Trophoblast cell (in vitro differentiated cells and primary cell): Measurements from ENCODE around the gene PARVB.

Experiments
- DNase-seq, 2 donors: peaks; one replicate each; pipeline ENCODE4 v3.0.0-alpha.2; 2016
- H2AFZ ChIP-seq: 2 replicates; pipeline ENCODE4 v1.6.1; 2013; ENCODE audit warnings: low read length, moderate library complexity, mild to moderate bottlenecking; ENCODE audit not compliant: insufficient read depth, poor library complexity
- H2AK5ac ChIP-seq: 2 replicates; pipeline ENCODE4 v1.6.1; 2013; ENCODE audit warnings: mild to moderate bottlenecking, low read length
- H2BK120ac ChIP-seq: 2 replicates; pipeline ENCODE4 v1.6.1; 2013; ENCODE audit warnings: low read length, mild to moderate bottlenecking, moderate library complexity; ENCODE audit not compliant: insufficient read depth, poor library complexity
- H2BK12ac ChIP-seq: 2 replicates; pipeline ENCODE4 v1.6.1; 2013; ENCODE audit warnings: mild to moderate bottlenecking, low read length, moderate library complexity
- H2BK5ac ChIP-seq: 2 replicates; pipeline ENCODE4 v1.6.1; 2013; ENCODE audit warnings: low read length, low read depth, moderate library complexity, mild to moderate bottlenecking; ENCODE audit not compliant: poor library complexity
- H3K14ac ChIP-seq: 2 replicates; pipeline ENCODE4 v1.6.1; 2013; ENCODE audit warnings: mild to moderate bottlenecking, low read length
- H3K18ac ChIP-seq: 2 replicates; pipeline ENCODE4 v1.6.1; 2013; ENCODE audit warnings: mild to moderate bottlenecking, low read length
- H3K23ac ChIP-seq: 2 replicates; pipeline ENCODE4 v1.6.1; 2013; ENCODE audit warnings: low read length
- H3K27ac ChIP-seq: 2 replicates; pipeline ENCODE4 v1.5.1; 2013; ENCODE audit warnings: low read depth, mild to moderate bottlenecking, inconsistent platforms, low read length, moderate library complexity
- H3K27me3 ChIP-seq: 2 replicates; pipeline ENCODE4 v1.6.1; 2013; ENCODE audit warnings: inconsistent platforms, mild to moderate bottlenecking, low read length, moderate library complexity; ENCODE audit not compliant: insufficient read depth
- H3K36me3 ChIP-seq, 2 experiments: 1 replicate in 1 of 2; 2 replicates in 1 of 2; pipeline ENCODE4 v1.6.1; 2013; ENCODE audit warnings: low read length in 2 of 2, mild to moderate bottlenecking in 2 of 2, moderate library complexity in 1 of 2; ENCODE audit not compliant: insufficient read depth in 2 of 2, control insufficient read depth in 1 of 2
- H3K4ac ChIP-seq: 2 replicates; pipeline ENCODE4 v1.6.1; 2013; ENCODE audit warnings: low read depth, mild to moderate bottlenecking, low read length, moderate library complexity
- H3K4me1 ChIP-seq, 2 experiments: 1 replicate in 1 of 2; 2 replicates in 1 of 2; pipeline ENCODE4 v1.6.1; 2013; ENCODE audit warnings: low read length in 2 of 2, mild to moderate bottlenecking in 2 of 2, moderate library complexity in 1 of 2; ENCODE audit not compliant: insufficient read depth in 2 of 2, control insufficient read depth in 1 of 2
- H3K4me2 ChIP-seq: 2 replicates; pipeline ENCODE4 v1.6.1; 2013; ENCODE audit warnings: inconsistent platforms, mild to moderate bottlenecking, low read length, moderate library complexity
- H3K4me3 ChIP-seq: 2 replicates; pipeline ENCODE4 v1.5.1; 2013; ENCODE audit warnings: mild to moderate bottlenecking, low read depth, low read length, inconsistent platforms
- H3K79me1 ChIP-seq: one replicate; pipeline ENCODE4 v1.6.1; 2013; ENCODE audit warnings: low read length
- H3K79me2 ChIP-seq: 2 replicates; pipeline ENCODE4 v1.6.1; 2013; ENCODE audit warnings: low read length, mild to moderate bottlenecking; ENCODE audit not compliant: control insufficient read depth, insufficient read depth, poor library complexity
- H3K9ac ChIP-seq: 2 replicates; pipeline ENCODE4 v1.6.1; 2013; ENCODE audit warnings: mild to moderate bottlenecking, low read length
- H3K9me3 ChIP-seq: 2 replicates; pipeline ENCODE4 v1.6.1; 2013; ENCODE audit warnings: low read depth, mild to moderate bottlenecking, control low read depth, inconsistent platforms, low read length; ENCODE audit not compliant: insufficient read depth
- H4K12ac ChIP-seq: 2 replicates; pipeline ENCODE4 v1.6.1; 2013; ENCODE audit warnings: low read depth, mild to moderate bottlenecking, low read length, moderate library complexity
- H4K8ac ChIP-seq: 2 replicates; pipeline ENCODE4 v1.6.1; 2013; ENCODE audit warnings: low read depth, mild to moderate bottlenecking, low read length, moderate library complexity
- H4K91ac ChIP-seq: one replicate; pipeline ENCODE4 v1.6.1; 2013; ENCODE audit warnings: low read depth, mild to moderate bottlenecking, low read length, moderate library complexity
- WGBS: extraction: QIAGEN DNeasy Blood & Tissue Kit; methylation state at CpG from one replicate; pipeline ENCODE4 v1.1.7; 2013; ENCODE audit warnings: missing lambda C conversion rate; ENCODE audit not compliant: insufficient read length, insufficient coverage; ENCODE audit errors: extremely low coverage; 5-methylcytosine and 5-hydroxymethylcytosine counted together

The PARVB gene

DNA sequence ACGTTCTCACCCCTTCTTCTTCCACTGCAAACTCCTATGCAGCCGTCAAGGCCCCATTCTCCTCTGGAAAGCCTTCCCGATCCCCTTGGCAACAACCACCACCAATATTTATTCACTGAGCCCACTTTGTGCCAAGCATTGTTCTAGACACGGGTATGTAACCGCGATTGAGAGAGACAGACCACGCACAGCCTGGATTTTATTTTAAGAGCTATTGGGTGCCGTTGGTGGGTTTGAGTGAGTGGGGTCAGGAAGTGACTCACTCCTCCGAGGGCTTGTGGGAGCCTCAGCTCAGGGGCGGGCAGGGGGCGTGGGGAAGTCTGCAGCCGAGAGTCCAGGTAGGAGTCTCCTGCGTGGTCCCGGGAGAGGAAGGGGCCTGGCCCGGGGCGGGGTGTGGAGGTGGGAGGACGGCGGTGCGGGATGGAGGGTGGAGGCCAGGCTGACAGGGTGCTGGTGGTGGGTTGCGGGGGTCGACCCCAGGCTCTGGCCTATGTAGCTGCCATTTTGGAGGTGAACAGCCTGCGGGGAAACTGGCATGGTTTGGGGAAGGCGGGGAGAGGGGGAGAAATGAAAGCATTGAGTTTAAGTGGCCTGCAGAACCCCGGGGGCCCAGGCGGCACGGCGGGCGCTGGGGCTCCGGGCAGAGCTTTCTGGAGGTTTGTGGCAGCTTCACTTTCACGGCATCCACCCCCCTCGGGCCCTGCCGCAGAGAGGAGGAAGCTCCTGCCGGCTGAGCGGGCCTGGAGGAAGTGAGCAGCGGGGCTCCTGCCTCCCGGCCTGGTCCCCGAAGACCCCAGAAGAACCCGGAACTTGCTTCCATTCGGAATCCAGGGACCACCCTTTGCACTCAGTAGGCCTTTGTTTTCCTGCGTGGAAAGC lies 157.2 kb downstream of the PARVB start:
- Histone ChIP-seq H3K27me3 (no peaks in the 10 kb centered on the region), H4K91ac (no peak overlapping the region), H4K8ac (no peak overlapping the region), H3K79me2 (no peaks in the 10 kb centered on the region), H3K27ac (no peak overlapping the region), H3K9me3 (peaks cover 2% of the 10 kb centered on the region), H3K79me1 (no peaks in the 10 kb centered on the region), H2BK120ac (no peak overlapping the region), H3K4me1 (no peaks in the 10 kb centered on the region), H3K4me2 (no peak overlapping the region), H3K14ac (no peak overlapping the region), H2AFZ (no peak overlapping the region), H2BK12ac (no peak overlapping the region), H2AK5ac (no peak overlapping the region), H3K36me3 (no peaks in the 10 kb centered on the region), H3K4ac (no peak overlapping the region), H3K9ac (no peak overlapping the region), H3K4me3 (no peak overlapping the region), H3K23ac (no peak overlapping the region), H4K12ac (no peak overlapping the region), H2BK5ac (no peak overlapping the region), H3K18ac (no peak overlapping the region)
- peak in 1 of 2 donors; percentile 16 for DNase-seq
- WGBS = no CpG with 5 or more reads among the region's 40 CpGs

DNA sequence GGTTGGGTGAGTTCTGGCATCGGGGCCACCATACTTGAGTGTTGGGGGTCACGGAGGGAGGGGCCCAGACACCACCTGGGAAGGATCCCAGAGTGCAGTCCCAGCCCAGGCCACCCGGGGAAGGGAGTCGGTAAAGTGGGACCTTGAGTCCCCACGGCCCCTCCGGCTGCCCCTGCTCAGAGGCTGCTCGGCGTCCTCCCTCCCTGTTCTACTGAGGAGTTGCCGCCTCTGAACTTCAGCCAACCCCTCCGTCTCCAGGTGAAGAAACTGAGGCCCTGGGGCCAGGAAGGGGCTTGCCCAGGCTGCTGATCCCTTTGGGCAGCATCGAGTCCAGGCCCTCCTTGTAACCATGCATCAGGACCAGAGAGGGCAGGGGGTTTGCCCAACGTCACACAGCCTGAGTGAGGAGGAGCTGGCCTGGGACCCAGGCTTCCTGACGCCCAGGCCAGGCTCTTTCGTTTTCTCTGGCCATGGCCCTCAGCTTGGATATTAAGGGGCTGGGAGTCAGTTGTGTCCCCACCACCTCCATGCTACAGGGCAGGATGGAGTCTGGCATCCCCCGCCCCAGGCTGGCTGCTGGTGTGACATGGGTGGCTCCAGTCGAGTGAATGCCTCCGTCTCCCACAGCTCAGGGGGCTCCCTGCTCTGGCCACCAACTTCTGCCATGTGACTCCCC lies 157.9 kb downstream of the PARVB start:
- Histone ChIP-seq H3K9me3 (peaks cover 6% of the 10 kb centered on the region), H4K12ac (no peak overlapping the region), H3K14ac (no peak overlapping the region), H4K91ac (no peak overlapping the region), H3K4me3 (no peak overlapping the region), H2AFZ (no peak overlapping the region), H3K18ac (no peak overlapping the region), H3K27ac (no peak overlapping the region), H3K4ac (no peak overlapping the region), H2BK12ac (no peak overlapping the region), H4K8ac (no peak overlapping the region), H3K4me2 (no peak overlapping the region), H2AK5ac (no peak overlapping the region), H3K27me3 (no peaks in the 10 kb centered on the region), H2BK120ac (no peak overlapping the region), H3K23ac (no peak overlapping the region), H3K36me3 (no peaks in the 10 kb centered on the region), H3K4me1 (no peaks in the 10 kb centered on the region), H3K79me2 (no peaks in the 10 kb centered on the region), H3K79me1 (no peaks in the 10 kb centered on the region), H2BK5ac (no peak overlapping the region), H3K9ac (no peak overlapping the region)
- no peak for DNase-seq
- WGBS = no CpG with 5 or more reads among the region's 17 CpGs

DNA sequence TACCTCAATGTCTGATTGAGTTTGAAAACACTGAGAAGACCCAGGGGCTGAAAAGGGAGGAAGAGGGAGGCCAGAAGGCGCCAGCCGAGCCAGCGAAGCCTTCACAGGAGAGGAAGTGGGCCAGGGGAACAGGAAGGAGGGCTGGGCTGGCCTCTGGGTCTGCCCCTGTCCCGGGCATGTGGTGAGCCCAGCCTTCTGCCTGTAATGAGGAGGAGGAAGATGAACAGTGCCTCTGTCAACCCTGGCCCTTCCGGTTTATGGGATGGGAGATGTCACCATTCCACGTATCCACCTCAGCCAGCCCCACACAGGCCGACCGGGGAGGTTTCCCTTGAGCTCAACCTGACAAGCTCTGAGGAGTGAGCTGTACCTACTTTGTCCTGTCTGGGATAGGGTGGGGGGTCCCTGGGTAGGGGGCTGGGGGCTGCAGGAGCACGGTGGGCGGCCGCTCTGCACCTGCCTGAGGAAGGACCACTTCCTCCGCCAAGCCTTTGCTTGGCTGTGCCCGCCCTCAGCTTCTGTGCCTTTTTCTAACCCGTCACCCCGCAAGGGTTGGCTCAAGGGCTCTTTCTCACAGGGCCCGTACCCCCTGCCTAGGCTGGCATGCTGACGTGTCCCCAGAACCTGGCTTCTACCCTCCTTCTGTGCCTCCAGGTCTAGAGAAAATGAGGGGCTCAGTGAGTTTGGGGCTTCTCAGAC lies 158.6 kb downstream of the PARVB start:
- peak in 1 of 2 donors; percentile 1 for DNase-seq
- Histone ChIP-seq H3K9ac (no peak overlapping the region), H3K14ac (no peak overlapping the region), H3K27me3 (no peaks in the 10 kb centered on the region), H2BK12ac (no peak overlapping the region), H4K12ac (no peak overlapping the region), H3K4me1 (no peaks in the 10 kb centered on the region), H3K36me3 (no peaks in the 10 kb centered on the region), H4K91ac (no peak overlapping the region), H2AK5ac (no peak overlapping the region), H3K9me3 (peaks cover 6% of the 10 kb centered on the region), H3K4me3 (no peak overlapping the region), H2AFZ (no peak overlapping the region), H2BK5ac (no peak overlapping the region), H3K79me2 (no peaks in the 10 kb centered on the region), H2BK120ac (no peak overlapping the region), H3K27ac (no peak overlapping the region), H3K23ac (no peak overlapping the region), H3K4ac (no peak overlapping the region), H3K79me1 (no peaks in the 10 kb centered on the region), H3K4me2 (no peak overlapping the region), H4K8ac (no peak overlapping the region), H3K18ac (no peak overlapping the region)
- no CpG with 5 or more reads among the region's 17 CpGs for WGBS

GRCh38 chr22:44183287-44183588 lies 159.1 kb downstream of the PARVB start:
- Histone ChIP-seq H2BK12ac (no peak overlapping the region), H4K12ac (no peak overlapping the region), H3K4me2 (no peak overlapping the region), H3K36me3 (no peaks in the 10 kb centered on the region), H3K9me3 (peaks cover 6% of the 10 kb centered on the region), H3K4ac (no peak overlapping the region), H4K91ac (no peak overlapping the region), H3K79me2 (no peaks in the 10 kb centered on the region), H3K4me1 (no peaks in the 10 kb centered on the region), H3K18ac (no peak overlapping the region), H3K23ac (no peak overlapping the region), H3K4me3 (no peak overlapping the region), H3K14ac (no peak overlapping the region), H2AFZ (no peak overlapping the region), H3K79me1 (no peaks in the 10 kb centered on the region), H4K8ac (no peak overlapping the region), H2BK120ac (no peak overlapping the region), H3K27ac (no peak overlapping the region), H2BK5ac (no peak overlapping the region), H3K9ac (no peak overlapping the region), H3K27me3 (no peaks in the 10 kb centered on the region), H2AK5ac (no peak overlapping the region)
- WGBS = no CpG with 5 or more reads among the region's 8 CpGs
- no peak for DNase-seq
